GM21367 (cell line): Measurements from ENCODE around the gene PXMP4.
A peak's percentile ranks its signal among the peaks of the same experiment; 100 is the strongest.
"Not testable (repeated sequence)": the region's sequence is repeated elsewhere in the genome, so short reads cannot be mapped to it uniquely, and the experiment has no call there.

Experiments
- ATAC-seq: cut with Tn5 transposase; IDR thresholded peaks from one replicate; pipeline ENCODE4 v1.9.1; 2021; ENCODE audit not compliant: unreplicated experiment

The PXMP4 gene

GRCh38 chr20:33704197-33704924, 15.7 kb downstream of the PXMP4 start:
- no peak for ATAC-seq

- ATAC-seq, result no peak
Observed at GRCh38 chr20:33703498-33704137, 16.5 kb downstream of the PXMP4 start.

- ATAC-seq, result no peak
Observed at GRCh38 chr20:33702861-33703260, 17.2 kb downstream of the PXMP4 start.

GRCh38 chr20:33701629-33702450, 18.3 kb downstream of the PXMP4 start:
- no peak for ATAC-seq

GRCh38 chr20:33700696-33701441, 19.2 kb downstream of the PXMP4 start:
- ATAC-seq, result not testable (repeated sequence)

GRCh38 chr20:33698966-33699365, 21.1 kb downstream of the PXMP4 start:
- not testable (repeated sequence) for ATAC-seq

GRCh38 chr20:33697129-33697528, 23.0 kb downstream of the PXMP4 start:
- ATAC-seq, result no peak

- ATAC-seq, result no peak
Observed at GRCh38 chr20:33696448-33696847, 23.7 kb downstream of the PXMP4 start.

- no peak for ATAC-seq
Observed at GRCh38 chr20:33694639-33695012, 25.5 kb downstream of the PXMP4 start.

- no peak for ATAC-seq
Observed at GRCh38 chr20:33693741-33694638, 26.1 kb downstream of the PXMP4 start.

GRCh38 chr20:33693289-33693688, 26.8 kb downstream of the PXMP4 start:
- no peak for ATAC-seq

GRCh38 chr20:33689973-33690372, 30.1 kb downstream of the PXMP4 start:
- ATAC-seq, result no peak

GRCh38 chr20:33689493-33689892, 30.6 kb downstream of the PXMP4 start:
- no peak for ATAC-seq

- no peak for ATAC-seq
Observed at GRCh38 chr20:33688938-33689424, 31.1 kb downstream of the PXMP4 start.

- ATAC-seq, result no peak
Observed at GRCh38 chr20:33687993-33688937, 31.8 kb downstream of the PXMP4 start.

- no peak for ATAC-seq
Observed at GRCh38 chr20:33687370-33687915, 32.7 kb downstream of the PXMP4 start.

- no peak for ATAC-seq
Observed at GRCh38 chr20:33686984-33687366, 33.1 kb downstream of the PXMP4 start.

GRCh38 chr20:33686100-33686983, 33.8 kb downstream of the PXMP4 start, which contains the start of gene E2F1:
E2F1 (minus strand) TSS chr20:33686385; CDS start chr20:33686264, 121 bp downstream.
- peak; percentile 67 for ATAC-seq
